DND-41 (cell line): ENCODE measurements around the gene OARD1.
"Not testable (repeated sequence)": the region's sequence is repeated elsewhere in the genome, so short reads cannot be mapped to it uniquely, and the experiment has no call there.

Source experiments
- ATAC-seq: fragments of 200-7000 bp; cut with Tn5 transposase; 3 replicates; pipeline ENCODE4 v1.9.1; 2021; ENCODE audit warnings: low read depth; ENCODE audit not compliant: insufficient read depth
- DNase-seq: peaks from one replicate; pipeline ENCODE4 v3.0.0-alpha.2; 2020
- H2AFZ ChIP-seq: 2 replicates; pipeline ENCODE4 v1.6.0; 2012; ENCODE audit warnings: low read depth, low read length
- H3K27ac ChIP-seq: 2 replicates; pipeline ENCODE4 v1.5.1; 2012; ENCODE audit warnings: low read length, inconsistent platforms
- H3K27me3 ChIP-seq: fragments of 200-600 bp; sonication (generic); 2 replicates; pipeline ENCODE4 v1.6.0; 2012; ENCODE audit warnings: low read length, mild to moderate bottlenecking, inconsistent platforms; ENCODE audit not compliant: insufficient read depth, poor library complexity
- H3K36me3 ChIP-seq: 2 replicates; pipeline ENCODE4 v1.5.1; 2012; ENCODE audit warnings: low read length, inconsistent platforms; ENCODE audit not compliant: insufficient read depth
- H3K4me1 ChIP-seq: 2 replicates; pipeline ENCODE4 v1.5.1; 2012; ENCODE audit warnings: mild to moderate bottlenecking, low read length; ENCODE audit not compliant: insufficient read depth
- H3K4me2 ChIP-seq: 2 replicates; pipeline ENCODE4 v1.6.0; 2012; ENCODE audit warnings: mild to moderate bottlenecking, moderate library complexity, low read length, inconsistent platforms; ENCODE audit not compliant: insufficient read depth
- H3K4me3 ChIP-seq, 2 experiments: fragments of 200-600 bp in 1 of 2; shearing (Covaris generic) in 1 of 2; 2 replicates each; pipeline ENCODE4 v1.5.1; 2012 to 2016; ENCODE audit warnings: inconsistent platforms in 2 of 2, low read length in 2 of 2, mild to moderate bottlenecking in 2 of 2, low read depth in 1 of 2, moderate library complexity in 1 of 2
- H3K79me2 ChIP-seq: 2 replicates; pipeline ENCODE4 v1.6.0; 2012; ENCODE audit warnings: low read length, inconsistent platforms; ENCODE audit not compliant: insufficient read depth
- H3K9ac ChIP-seq: 2 replicates; pipeline ENCODE4 v1.6.0; 2012; ENCODE audit warnings: low read depth, mild to moderate bottlenecking, inconsistent platforms, low read length, moderate library complexity
- H3K9me3 ChIP-seq: 2 replicates; pipeline ENCODE4 v1.5.1; 2012; ENCODE audit warnings: low read length, moderate library complexity, mild to moderate bottlenecking, inconsistent platforms; ENCODE audit not compliant: insufficient read depth, severe bottlenecking
- H4K20me1 ChIP-seq: 2 replicates; pipeline ENCODE4 v1.6.0; 2012; ENCODE audit warnings: low read length; ENCODE audit not compliant: insufficient read depth
- EZH2 ChIP-seq: IDR thresholded peaks from 3 replicates; pipeline ENCODE4 v1.6.1; 2012; ENCODE audit warnings: borderline replicate concordance, low read depth, mild to moderate bottlenecking, moderate library complexity, low read length, inconsistent platforms; ENCODE audit not compliant: severe bottlenecking
- TF ChIP-seq, protein P1 (sequence below): IDR thresholded peaks from 2 replicates; pipeline ENCODE4 v1.5.1; 2012; ENCODE audit warnings: borderline replicate concordance, low read length, moderate library complexity, mild to moderate bottlenecking; ENCODE audit not compliant: poor library complexity, severe bottlenecking; ENCODE audit errors: extremely low read depth

OARD1 gene, protein sequence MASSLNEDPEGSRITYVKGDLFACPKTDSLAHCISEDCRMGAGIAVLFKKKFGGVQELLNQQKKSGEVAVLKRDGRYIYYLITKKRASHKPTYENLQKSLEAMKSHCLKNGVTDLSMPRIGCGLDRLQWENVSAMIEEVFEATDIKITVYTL

DNA sequence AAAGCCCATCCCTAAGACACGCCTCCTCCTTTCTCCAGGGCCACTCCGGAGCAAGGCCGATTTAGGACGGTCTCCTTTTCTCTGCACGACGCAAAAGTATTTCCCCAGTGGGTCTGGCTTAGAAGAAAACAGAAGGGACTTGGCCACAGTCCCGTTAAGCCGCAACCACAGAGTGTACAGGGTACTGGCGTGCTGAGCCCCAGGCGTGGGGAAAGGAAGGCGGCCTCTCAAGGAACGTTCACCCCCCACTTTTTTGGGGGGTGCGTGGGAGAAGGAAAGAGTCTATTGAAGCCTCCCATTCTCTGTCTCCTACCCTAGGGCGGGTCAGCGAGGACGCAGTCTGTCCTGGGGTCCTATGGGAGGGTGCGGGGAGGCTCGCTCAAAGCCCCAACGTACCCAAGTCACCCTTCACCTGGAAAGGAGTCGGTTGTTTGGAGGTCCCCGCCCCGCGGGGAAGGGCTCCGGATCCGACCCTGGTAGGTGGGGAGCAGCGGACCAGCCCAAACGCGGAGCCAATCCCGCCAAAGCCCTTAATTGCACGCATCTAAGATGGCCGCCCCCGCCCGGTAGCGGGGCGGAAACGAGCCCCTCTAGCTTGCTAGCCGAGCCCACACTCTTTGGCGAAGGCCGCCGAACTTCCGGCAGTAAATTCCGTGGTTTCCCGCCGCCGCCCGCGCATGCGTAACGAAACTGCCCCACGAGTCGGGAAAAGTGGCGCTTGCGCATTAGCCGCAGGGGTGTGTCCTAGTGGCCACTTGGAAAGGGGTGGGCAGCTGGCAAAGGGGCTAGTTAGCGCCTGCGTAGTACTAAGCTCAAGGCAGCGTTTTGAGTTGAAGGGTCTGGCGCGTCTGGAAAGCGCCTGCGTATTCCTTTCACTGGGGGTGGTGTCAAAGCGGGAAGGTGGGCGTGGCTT is at the start of gene OARD1:
TSS of gene OARD1 (minus strand) at position 434 of the 913 bp plus-strand sequence. CDS start 722 bp downstream, outside the sequence.
- H3K4me1 ChIP-seq: peaks cover 48% of the 10 kb centered on the region
- DNase-seq: peak; percentile 100
- peaks cover 60% of the 10 kb centered on the region for H3K36me3 ChIP-seq
- no peaks in the 10 kb centered on the region for H3K9me3 ChIP-seq
- peaks cover 31% of the 10 kb centered on the region for H4K20me1 ChIP-seq
- peak within 1 kb of the TSS; percentile 78 for H2AFZ ChIP-seq
- H3K27me3 ChIP-seq: no peaks in the 10 kb centered on the region
- H3K27ac ChIP-seq: peak within 1 kb of the TSS; percentile 89
- peak within 1 kb of the TSS; percentile 100 for H3K9ac ChIP-seq
- no peak for TF ChIP-seq EZH2
- TF ChIP-seq, protein P1, sequence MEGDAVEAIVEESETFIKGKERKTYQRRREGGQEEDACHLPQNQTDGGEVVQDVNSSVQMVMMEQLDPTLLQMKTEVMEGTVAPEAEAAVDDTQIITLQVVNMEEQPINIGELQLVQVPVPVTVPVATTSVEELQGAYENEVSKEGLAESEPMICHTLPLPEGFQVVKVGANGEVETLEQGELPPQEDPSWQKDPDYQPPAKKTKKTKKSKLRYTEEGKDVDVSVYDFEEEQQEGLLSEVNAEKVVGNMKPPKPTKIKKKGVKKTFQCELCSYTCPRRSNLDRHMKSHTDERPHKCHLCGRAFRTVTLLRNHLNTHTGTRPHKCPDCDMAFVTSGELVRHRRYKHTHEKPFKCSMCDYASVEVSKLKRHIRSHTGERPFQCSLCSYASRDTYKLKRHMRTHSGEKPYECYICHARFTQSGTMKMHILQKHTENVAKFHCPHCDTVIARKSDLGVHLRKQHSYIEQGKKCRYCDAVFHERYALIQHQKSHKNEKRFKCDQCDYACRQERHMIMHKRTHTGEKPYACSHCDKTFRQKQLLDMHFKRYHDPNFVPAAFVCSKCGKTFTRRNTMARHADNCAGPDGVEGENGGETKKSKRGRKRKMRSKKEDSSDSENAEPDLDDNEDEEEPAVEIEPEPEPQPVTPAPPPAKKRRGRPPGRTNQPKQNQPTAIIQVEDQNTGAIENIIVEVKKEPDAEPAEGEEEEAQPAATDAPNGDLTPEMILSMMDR: peak; percentile 49
- peak within 1 kb of the TSS; percentile 90 for H3K4me2 ChIP-seq
- H3K4me3 ChIP-seq: peak within 1 kb of the TSS; percentile 69 to 91
- ATAC-seq: peak; percentile 80
- H3K79me2 ChIP-seq: peaks cover 55% of the 10 kb centered on the region

DNA sequence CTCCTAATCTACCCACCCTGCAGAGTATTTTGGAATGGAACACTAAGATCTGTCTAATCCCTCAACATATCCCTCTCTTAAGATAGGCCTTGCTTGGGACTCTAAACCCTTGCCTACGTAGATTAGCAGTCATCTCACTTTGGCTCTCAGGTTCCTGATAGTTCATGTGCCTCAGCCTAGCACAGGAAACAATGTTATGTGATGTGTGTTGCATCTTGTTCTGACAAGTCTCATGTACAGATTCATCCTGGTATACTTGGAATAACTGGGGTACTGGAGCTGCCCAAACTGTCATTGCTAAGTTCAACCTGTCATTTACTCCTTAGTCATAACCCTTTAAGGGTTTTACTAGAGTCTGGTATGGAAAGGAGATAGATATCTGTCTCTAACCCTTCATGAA is 47.9 kb upstream of the OARD1 start:
- H3K27me3 ChIP-seq: no peaks in the 10 kb centered on the region
- H3K9me3 ChIP-seq: no peaks in the 10 kb centered on the region

DNA sequence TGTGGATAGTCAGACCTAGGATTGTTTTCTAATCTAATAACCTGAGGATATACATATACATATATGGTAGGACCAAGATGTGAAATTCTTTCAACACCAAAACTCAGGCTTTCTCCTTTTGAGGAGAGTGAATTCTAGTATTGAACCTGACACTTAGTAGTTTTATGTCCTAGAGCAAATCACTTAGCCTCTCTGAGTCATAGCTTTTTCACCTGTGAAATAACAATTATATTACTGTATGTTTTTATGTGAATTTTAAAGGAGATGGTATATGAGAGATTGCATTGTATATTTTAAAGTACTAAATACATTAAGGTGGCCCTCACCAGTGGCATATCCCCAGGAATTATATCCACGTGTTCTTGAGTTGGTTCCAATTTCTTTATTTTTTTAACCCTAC is 47.4 kb upstream of the OARD1 start:
- ATAC-seq (no peak), DNase-seq (no peak)
- Histone ChIP-seq H3K4me2 (no peak overlapping the region), H3K79me2 (no peaks in the 10 kb centered on the region), H3K36me3 (peaks cover 3% of the 10 kb centered on the region; the same call in 1 of the 2 replicates), H3K27me3 (no peaks in the 10 kb centered on the region), H3K9me3 (no peaks in the 10 kb centered on the region), H3K27ac (no peak overlapping the region), H4K20me1 (no peaks in the 10 kb centered on the region), H3K4me1 (no peaks in the 10 kb centered on the region), H3K4me3 (no peak overlapping the region), H3K9ac (no peak overlapping the region), H2AFZ (no peak overlapping the region)
- no peak for TF ChIP-seq EZH2
- TF ChIP-seq, protein P1: no peak

More for the DNA sequence above, 47.9 kb upstream of the OARD1 start:
- H3K4me3 ChIP-seq: no peak overlapping the region
- ATAC-seq: no peak
- H4K20me1 ChIP-seq: no peaks in the 10 kb centered on the region
- no peaks in the 10 kb centered on the region for H3K4me1 ChIP-seq
- H3K79me2 ChIP-seq: no peaks in the 10 kb centered on the region
- no peak overlapping the region for H3K9ac ChIP-seq
- no peak for DNase-seq
- peaks cover 3% of the 10 kb centered on the region; the same call in 1 of the 2 replicates for H3K36me3 ChIP-seq
- no peak for TF ChIP-seq EZH2
- TF ChIP-seq, protein P1: no peak
- no peak overlapping the region for H2AFZ ChIP-seq
- H3K27ac ChIP-seq: no peak overlapping the region
- no peak overlapping the region for H3K4me2 ChIP-seq

DNA sequence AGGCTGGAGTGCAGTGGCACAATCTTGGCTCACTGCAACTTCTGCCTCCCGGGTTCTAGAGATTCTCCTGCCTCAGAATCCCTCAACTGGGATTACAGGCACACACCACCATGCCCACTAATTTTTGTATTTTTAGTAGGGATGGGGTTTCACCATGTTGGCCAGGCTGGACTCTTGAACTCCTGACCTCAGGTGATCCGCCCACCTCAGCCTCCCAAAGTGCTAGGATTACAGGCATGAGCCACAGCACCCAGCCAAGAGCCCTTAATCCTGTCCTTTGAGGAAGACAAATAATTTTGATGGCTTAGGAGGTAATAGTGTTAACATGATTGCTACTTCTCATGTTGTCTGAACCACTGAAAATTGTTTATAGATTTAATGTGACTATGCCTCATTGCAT is 42.9 kb upstream of the OARD1 start:
- H3K36me3 ChIP-seq, H2AFZ ChIP-seq, H3K4me1 ChIP-seq, H3K27me3 ChIP-seq, H3K4me3 ChIP-seq, ATAC-seq, H3K4me2 ChIP-seq, H3K9me3 ChIP-seq, H4K20me1 ChIP-seq, H3K27ac ChIP-seq, H3K79me2 ChIP-seq, H3K9ac ChIP-seq, DNase-seq: not testable (repeated sequence)
